ENCODE measurements around the gene CYB561D1.

CYB561D1 gene

DNA sequence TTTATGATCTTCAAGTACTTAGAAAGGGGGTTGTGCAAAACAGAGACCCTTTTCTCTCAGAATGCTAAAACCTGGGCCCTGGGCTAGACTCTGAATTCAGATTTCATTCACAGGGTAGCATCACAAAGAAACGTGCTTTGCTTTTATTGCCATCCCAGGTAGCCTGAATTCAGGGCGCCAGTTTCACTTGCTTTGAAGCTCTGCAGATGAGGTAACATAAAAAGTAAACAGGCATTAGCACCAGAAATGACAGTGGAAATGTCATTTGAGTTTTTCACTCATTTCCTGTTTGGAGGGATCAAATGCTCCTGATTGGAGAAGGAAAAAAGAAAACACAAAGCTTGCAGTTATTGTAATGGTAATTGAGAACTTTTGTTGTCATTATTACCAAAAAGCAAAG, 25.0 kb upstream of the CYB561D1 start (continued):
- no peak for TF ChIP-seq ZNF704 (tag by site-specific recombination; IDR thresholded peaks at IDR 0.05)
- TF ChIP-seq ZNF560 (tag by site-specific recombination; IDR thresholded peaks at IDR 0.05; ENCODE audit: borderline replicate concordance), result no peak
- no peak for TF ChIP-seq ZBTB8A (tag by site-specific recombination; IDR thresholded peaks at IDR 0.05)
- TF ChIP-seq ZNF157 (tag by site-specific recombination; IDR thresholded peaks at IDR 0.05), result no peak
- no peak for TF ChIP-seq SCRT2 (tag by site-specific recombination; IDR thresholded peaks at IDR 0.05)
- TF ChIP-seq, protein P1, sequence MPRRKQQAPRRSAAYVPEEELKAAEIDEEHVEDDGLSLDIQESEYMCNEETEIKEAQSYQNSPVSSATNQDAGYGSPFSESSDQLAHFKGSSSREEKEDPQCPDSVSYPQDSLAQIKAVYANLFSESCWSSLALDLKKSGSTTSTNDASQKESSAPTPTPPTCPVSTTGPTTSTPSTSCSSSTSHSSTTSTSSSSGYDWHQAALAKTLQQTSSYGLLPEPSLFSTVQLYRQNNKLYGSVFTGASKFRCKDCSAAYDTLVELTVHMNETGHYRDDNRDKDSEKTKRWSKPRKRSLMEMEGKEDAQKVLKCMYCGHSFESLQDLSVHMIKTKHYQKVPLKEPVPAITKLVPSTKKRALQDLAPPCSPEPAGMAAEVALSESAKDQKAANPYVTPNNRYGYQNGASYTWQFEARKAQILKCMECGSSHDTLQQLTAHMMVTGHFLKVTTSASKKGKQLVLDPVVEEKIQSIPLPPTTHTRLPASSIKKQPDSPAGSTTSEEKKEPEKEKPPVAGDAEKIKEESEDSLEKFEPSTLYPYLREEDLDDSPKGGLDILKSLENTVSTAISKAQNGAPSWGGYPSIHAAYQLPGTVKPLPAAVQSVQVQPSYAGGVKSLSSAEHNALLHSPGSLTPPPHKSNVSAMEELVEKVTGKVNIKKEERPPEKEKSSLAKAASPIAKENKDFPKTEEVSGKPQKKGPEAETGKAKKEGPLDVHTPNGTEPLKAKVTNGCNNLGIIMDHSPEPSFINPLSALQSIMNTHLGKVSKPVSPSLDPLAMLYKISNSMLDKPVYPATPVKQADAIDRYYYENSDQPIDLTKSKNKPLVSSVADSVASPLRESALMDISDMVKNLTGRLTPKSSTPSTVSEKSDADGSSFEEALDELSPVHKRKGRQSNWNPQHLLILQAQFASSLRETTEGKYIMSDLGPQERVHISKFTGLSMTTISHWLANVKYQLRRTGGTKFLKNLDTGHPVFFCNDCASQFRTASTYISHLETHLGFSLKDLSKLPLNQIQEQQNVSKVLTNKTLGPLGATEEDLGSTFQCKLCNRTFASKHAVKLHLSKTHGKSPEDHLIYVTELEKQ (tag by site-specific recombination; IDR thresholded peaks at IDR 0.05; ENCODE audit: borderline replicate concordance), result no peak
- TF ChIP-seq ZNF211 (tag by site-specific recombination; IDR thresholded peaks at IDR 0.05; ENCODE audit: low read depth), result no peak
- TF ChIP-seq BCL6B (tag by site-specific recombination; IDR thresholded peaks at IDR 0.05), result no peak
- TF ChIP-seq ZFP3 (tag by site-specific recombination; IDR thresholded peaks at IDR 0.05; ENCODE audit: low read depth), result no peak
- TF ChIP-seq PRDM1 (tag by site-specific recombination; IDR thresholded peaks at IDR 0.05), result peak; percentile 55; the same call in 1 of the 2 replicates
- no peak for TF ChIP-seq GLIS2 (tag by site-specific recombination; IDR thresholded peaks at IDR 0.05)
- no peak for TF ChIP-seq HOXD13 (CRISPR knock-in tag; IDR thresholded peaks at IDR 0.05; ENCODE audit: borderline replicate concordance)
- no peak for TF ChIP-seq ZFP41 (tag by site-specific recombination; IDR thresholded peaks at IDR 0.05; ENCODE audit: borderline replicate concordance)
- no peak for TF ChIP-seq ZNF350 (tag by site-specific recombination; IDR thresholded peaks at IDR 0.05)
- 0 out of 2 replicates have a peak, but pooled peaks have one; percentile 42 for TF ChIP-seq ZBTB17 (tag by site-specific recombination; IDR thresholded peaks at IDR 0.05)
- peak; percentile 34; the same call in 1 of the 2 replicates for TF ChIP-seq ZBTB20 (tag by site-specific recombination; IDR thresholded peaks at IDR 0.05)
- TF ChIP-seq ZNF140 (tag by site-specific recombination; IDR thresholded peaks at IDR 0.05), result no peak
- no peak for TF ChIP-seq ZNF16 (tag by site-specific recombination; IDR thresholded peaks at IDR 0.05; ENCODE audit: low read depth)
- no peak for TF ChIP-seq HOXA7 (CRISPR knock-in tag; IDR thresholded peaks at IDR 0.05; ENCODE audit: borderline replicate concordance)
- no peak for TF ChIP-seq ZNF416 (tag by site-specific recombination; IDR thresholded peaks at IDR 0.05)
- TF ChIP-seq ZNF558 (tag by site-specific recombination; IDR thresholded peaks at IDR 0.05), result no peak
- TF ChIP-seq ZNF518A (tag by site-specific recombination; conservative IDR thresholded peaks at IDR 0.05; ENCODE audit: low read depth), result no peak
- no peak for TF ChIP-seq ZNF677 (tag by site-specific recombination; IDR thresholded peaks at IDR 0.05)
- TF ChIP-seq ZNF366 (tag by site-specific recombination; conservative IDR thresholded peaks at IDR 0.05), result no peak
- TF ChIP-seq SALL2 (tag by site-specific recombination; IDR thresholded peaks at IDR 0.05; ENCODE audit: borderline replicate concordance), result no peak
- TF ChIP-seq ZNF76 (tag by site-specific recombination; IDR thresholded peaks at IDR 0.05; ENCODE audit: borderline replicate concordance, low read depth), result no peak
- TF ChIP-seq, protein P2, sequence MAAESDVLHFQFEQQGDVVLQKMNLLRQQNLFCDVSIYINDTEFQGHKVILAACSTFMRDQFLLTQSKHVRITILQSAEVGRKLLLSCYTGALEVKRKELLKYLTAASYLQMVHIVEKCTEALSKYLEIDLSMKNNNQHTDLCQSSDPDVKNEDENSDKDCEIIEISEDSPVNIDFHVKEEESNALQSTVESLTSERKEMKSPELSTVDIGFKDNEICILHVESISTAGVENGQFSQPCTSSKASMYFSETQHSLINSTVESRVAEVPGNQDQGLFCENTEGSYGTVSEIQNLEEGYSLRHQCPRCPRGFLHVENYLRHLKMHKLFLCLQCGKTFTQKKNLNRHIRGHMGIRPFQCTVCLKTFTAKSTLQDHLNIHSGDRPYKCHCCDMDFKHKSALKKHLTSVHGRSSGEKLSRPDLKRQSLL (tag by site-specific recombination; IDR thresholded peaks at IDR 0.05), result no peak

All from HEK293 (cell line).